HepG2 (cell line): ENCODE data around the gene ZNF343. TPM values are rescaled to one million over a fixed set of nuclear protein-coding genes. Genes with fewer than 3 reads are reported as not detected.

ENCODE experiments used
- ATAD3A ChIP-seq: sonication (generic); formaldehyde crosslinking; IDR thresholded peaks from 2 replicates; pipeline ENCODE4 v1.4.0; 2020; ENCODE audit warnings: missing genetic modification reagents
- FOXA3 ChIP-seq: IDR thresholded peaks from 2 replicates; pipeline ENCODE4 v1.6.1; 2016; ENCODE audit warnings: missing genetic modification reagents, missing compliant biosample characterization
- LCORL ChIP-seq, 2 experiments: fragments of 450-650 bp in 1 of 2; sonication (generic) in 1 of 2; formaldehyde crosslinking in 1 of 2; IDR thresholded peaks; 2 replicates each; pipeline versions ENCODE4 v1.5.0 to v1.6.1; 2017 to 2020; ENCODE audit warnings: antibody characterized with exemption in 1 of 2, missing genetic modification reagents in 1 of 2
- NPAS2 ChIP-seq: sonication (generic); formaldehyde crosslinking; IDR thresholded peaks from 2 replicates; pipeline ENCODE4 v1.8.0; 2022; ENCODE audit warnings: mild to moderate bottlenecking, missing genetic modification reagents, borderline replicate concordance
- PRDM10 ChIP-seq: sonication (generic); formaldehyde crosslinking; IDR thresholded peaks from 2 replicates; pipeline ENCODE4 v1.4.0; 2020; ENCODE audit warnings: low read depth, missing genetic modification reagents
- REXO4 ChIP-seq: sonication (generic); formaldehyde crosslinking; IDR thresholded peaks from 2 replicates; pipeline ENCODE4 v1.8.0; 2022; ENCODE audit warnings: missing genetic modification reagents, mild to moderate bottlenecking, borderline replicate concordance
- ZIK1 ChIP-seq: sonication (generic); formaldehyde crosslinking; IDR thresholded peaks from 2 replicates; pipeline ENCODE4 v1.5.0; 2020; ENCODE audit warnings: mild to moderate bottlenecking, low read depth, missing genetic modification reagents, borderline replicate concordance
- ZSCAN31 ChIP-seq: sonication (generic); formaldehyde crosslinking; IDR thresholded peaks from 2 replicates; pipeline ENCODE4 v1.5.0; 2020; ENCODE audit warnings: low read depth, mild to moderate bottlenecking, missing genetic modification reagents
- polyA plus RNA-seq, 8 experiments: library from polyadenylated mRNA; depleted of rRNA in 3 of 8; stranded (reverse) in 7 of 8; unstranded in 1 of 8; fragments of >200 nt; fragmentation: Illumina TruSeq in 4 of 8; extraction: Trizol in 4 of 8; gene quantifications; 2 replicates each; pipeline versions ENCODE4 v1.2.1 to v1.2.3, GENCODE V29; 2011 to 2016; ENCODE audit warnings: low read depth in 4 of 8, missing spikeins in 1 of 8, mixed read lengths in 1 of 8; ENCODE audit not compliant: insufficient read depth in 1 of 8
- total RNA-seq, 5 experiments: library from RNA; depleted of rRNA; stranded (reverse); fragments of >200 nt; fragmentation: Illumina TruSeq; extraction: Trizol; gene quantifications; 2 replicates each; pipeline ENCODE4 v1.2.3, GENCODE V29; 2016; ENCODE audit warnings: low read depth in 1 of 5
- TF ChIP-seq, protein P1 (sequence below): sonication (generic); formaldehyde crosslinking; IDR thresholded peaks from 2 replicates; pipeline ENCODE4 v1.5.1; 2020; ENCODE audit warnings: mild to moderate bottlenecking, missing genetic modification reagents, borderline replicate concordance

The ZNF343 gene
- total and polyA plus RNA-seq, 2 of the 13 experiments (the other 11 are each of a cell fraction or from before 2014, with no cell fraction given), result 16.4 to 22.1 TPM

DNA sequence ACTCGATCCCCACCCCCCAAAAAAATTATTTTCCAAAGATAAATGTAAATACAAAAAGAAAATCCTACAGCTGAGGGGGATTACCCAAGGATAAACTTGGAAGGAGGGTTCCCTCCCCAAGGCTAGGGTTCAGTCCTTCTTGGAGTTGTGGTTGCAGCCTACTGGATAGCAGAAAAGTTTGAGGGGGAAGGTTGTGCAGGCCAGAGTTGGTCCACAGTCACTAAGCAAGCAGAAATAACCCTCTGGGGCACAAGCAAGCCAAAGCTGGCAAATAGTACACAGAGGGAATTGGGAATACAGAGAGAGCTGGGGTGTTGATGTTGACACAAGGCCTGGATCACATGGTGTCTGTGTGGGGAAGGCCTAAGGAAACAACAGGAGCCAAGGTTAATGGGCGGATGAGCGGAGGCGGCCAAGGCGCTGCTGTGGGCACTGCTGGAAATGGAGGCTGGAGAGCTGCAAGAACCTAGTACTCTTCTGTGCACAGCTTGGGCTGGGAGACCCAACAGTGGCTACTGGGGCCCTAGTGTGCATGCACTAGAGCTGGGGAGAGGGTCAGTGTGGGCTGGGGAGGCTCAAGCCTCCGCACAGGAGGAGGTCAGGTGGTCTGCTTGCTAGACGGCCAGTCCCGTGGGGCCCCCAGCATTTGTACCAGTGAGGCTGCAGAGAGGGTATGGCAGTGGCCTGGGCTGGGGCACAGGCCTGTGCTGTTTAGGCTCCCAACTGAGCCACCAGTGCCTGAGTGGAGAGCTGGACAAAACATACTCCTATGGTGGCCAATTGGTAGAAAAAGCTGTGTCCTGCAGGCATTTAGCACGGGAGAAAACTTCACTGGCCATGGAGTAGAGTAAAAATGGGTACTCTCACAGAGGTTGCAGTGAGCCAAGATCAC, 32.6 kb downstream of the ZNF343 start (continued):
- TF ChIP-seq REXO4 (CRISPR knock-in tag), result no peak
- TF ChIP-seq NPAS2 (CRISPR knock-in tag), result no peak
- TF ChIP-seq PRDM10 (CRISPR knock-in tag), result peak; percentile 75; the same call in 1 of the 2 replicates
- peak; percentile 100 for TF ChIP-seq FOXA3 (CRISPR knock-in tag)
- TF ChIP-seq ZSCAN31 (CRISPR knock-in tag), result no peak
- TF ChIP-seq LCORL (IDR thresholded peaks at IDR 0.05), result 0 out of 2 replicates have a peak, but pooled peaks have one; percentile 32
- peak; percentile 93 for TF ChIP-seq LCORL (CRISPR knock-in tag; IDR thresholded peaks at IDR 0.05)
- TF ChIP-seq ATAD3A (CRISPR knock-in tag), result peak; percentile 56; the same call in 1 of the 2 replicates
- TF ChIP-seq, protein P1, sequence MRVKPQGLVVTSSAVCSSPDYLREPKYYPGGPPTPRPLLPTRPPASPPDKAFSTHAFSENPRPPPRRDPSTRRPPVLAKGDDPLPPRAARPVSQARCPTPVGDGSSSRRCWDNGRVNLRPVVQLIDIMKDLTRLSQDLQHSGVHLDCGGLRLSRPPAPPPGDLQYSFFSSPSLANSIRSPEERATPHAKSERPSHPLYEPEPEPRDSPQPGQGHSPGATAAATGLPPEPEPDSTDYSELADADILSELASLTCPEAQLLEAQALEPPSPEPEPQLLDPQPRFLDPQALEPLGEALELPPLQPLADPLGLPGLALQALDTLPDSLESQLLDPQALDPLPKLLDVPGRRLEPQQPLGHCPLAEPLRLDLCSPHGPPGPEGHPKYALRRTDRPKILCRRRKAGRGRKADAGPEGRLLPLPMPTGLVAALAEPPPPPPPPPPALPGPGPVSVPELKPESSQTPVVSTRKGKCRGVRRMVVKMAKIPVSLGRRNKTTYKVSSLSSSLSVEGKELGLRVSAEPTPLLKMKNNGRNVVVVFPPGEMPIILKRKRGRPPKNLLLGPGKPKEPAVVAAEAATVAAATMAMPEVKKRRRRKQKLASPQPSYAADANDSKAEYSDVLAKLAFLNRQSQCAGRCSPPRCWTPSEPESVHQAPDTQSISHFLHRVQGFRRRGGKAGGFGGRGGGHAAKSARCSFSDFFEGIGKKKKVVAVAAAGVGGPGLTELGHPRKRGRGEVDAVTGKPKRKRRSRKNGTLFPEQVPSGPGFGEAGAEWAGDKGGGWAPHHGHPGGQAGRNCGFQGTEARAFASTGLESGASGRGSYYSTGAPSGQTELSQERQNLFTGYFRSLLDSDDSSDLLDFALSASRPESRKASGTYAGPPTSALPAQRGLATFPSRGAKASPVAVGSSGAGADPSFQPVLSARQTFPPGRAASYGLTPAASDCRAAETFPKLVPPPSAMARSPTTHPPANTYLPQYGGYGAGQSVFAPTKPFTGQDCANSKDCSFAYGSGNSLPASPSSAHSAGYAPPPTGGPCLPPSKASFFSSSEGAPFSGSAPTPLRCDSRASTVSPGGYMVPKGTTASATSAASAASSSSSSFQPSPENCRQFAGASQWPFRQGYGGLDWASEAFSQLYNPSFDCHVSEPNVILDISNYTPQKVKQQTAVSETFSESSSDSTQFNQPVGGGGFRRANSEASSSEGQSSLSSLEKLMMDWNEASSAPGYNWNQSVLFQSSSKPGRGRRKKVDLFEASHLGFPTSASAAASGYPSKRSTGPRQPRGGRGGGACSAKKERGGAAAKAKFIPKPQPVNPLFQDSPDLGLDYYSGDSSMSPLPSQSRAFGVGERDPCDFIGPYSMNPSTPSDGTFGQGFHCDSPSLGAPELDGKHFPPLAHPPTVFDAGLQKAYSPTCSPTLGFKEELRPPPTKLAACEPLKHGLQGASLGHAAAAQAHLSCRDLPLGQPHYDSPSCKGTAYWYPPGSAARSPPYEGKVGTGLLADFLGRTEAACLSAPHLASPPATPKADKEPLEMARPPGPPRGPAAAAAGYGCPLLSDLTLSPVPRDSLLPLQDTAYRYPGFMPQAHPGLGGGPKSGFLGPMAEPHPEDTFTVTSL, result peak; percentile 92; the same call in 1 of the 2 replicates
- peak; percentile 48; the same call in 1 of the 2 replicates for TF ChIP-seq ZIK1 (CRISPR knock-in tag)
